Liver (tissue), 9 donors: ENCODE data around the gene LDLRAD4. TPM values are rescaled to one million over a fixed set of nuclear protein-coding genes. Genes with fewer than 3 reads are reported as not detected.

Experiments
- DNase-seq: peaks from one replicate; pipeline ENCODE4 v3.0.0-alpha.2; 2017; ENCODE audit warnings: low spot score
- H3K27ac ChIP-seq, 2 donors: one replicate each; pipeline ENCODE4 v1.7.0; 2013; ENCODE audit warnings: inconsistent platforms in 2 of 2, low read length in 2 of 2, control low read depth in 1 of 2, low read depth in 1 of 2, mild to moderate bottlenecking in 1 of 2
- H3K27me3 ChIP-seq, 4 donors: one replicate each; pipeline versions ENCODE4 v1.6.1 to v1.7.0; 2013; ENCODE audit warnings: low read length in 3 of 4, inconsistent platforms in 1 of 4, mild to moderate bottlenecking in 1 of 4, moderate library complexity in 1 of 4; ENCODE audit not compliant: control insufficient read depth in 4 of 4, insufficient read depth in 4 of 4
- H3K36me3 ChIP-seq, 4 donors: one replicate each; pipeline versions ENCODE4 v1.6.1 to v1.7.0; 2013; ENCODE audit warnings: low read length in 3 of 4, mild to moderate bottlenecking in 3 of 4, low read depth in 1 of 4, moderate library complexity in 1 of 4; ENCODE audit not compliant: control insufficient read depth in 4 of 4, insufficient read depth in 3 of 4
- H3K4me1 ChIP-seq, 4 donors: one replicate each; pipeline versions ENCODE4 v1.6.1 to v1.7.0; 2013; ENCODE audit warnings: low read length in 3 of 4, mild to moderate bottlenecking in 3 of 4, moderate library complexity in 1 of 4; ENCODE audit not compliant: control insufficient read depth in 4 of 4, insufficient read depth in 4 of 4
- H3K4me3 ChIP-seq, 3 donors: one replicate each; pipeline versions ENCODE4 v1.6.1 to v1.7.0; 2013; ENCODE audit warnings: low read length in 3 of 3, control low read depth in 1 of 3, low read depth in 1 of 3, mild to moderate bottlenecking in 1 of 3
- H3K9ac ChIP-seq, 2 donors: one replicate each; pipeline ENCODE4 v1.7.0; 2013; ENCODE audit warnings: low read length in 2 of 2, mild to moderate bottlenecking in 2 of 2, moderate library complexity in 2 of 2, control low read depth in 1 of 2, low read depth in 1 of 2
- H3K9me3 ChIP-seq, 4 donors: one replicate each; pipeline versions ENCODE4 v1.6.1 to v1.7.0; 2013; ENCODE audit warnings: low read length in 3 of 4; ENCODE audit not compliant: control insufficient read depth in 4 of 4
- EGR1 ChIP-seq, 2 donors: IDR thresholded peaks; 2 replicates each; pipeline ENCODE4 v1.6.1; 2016 to 2018; ENCODE audit warnings: antibody characterized with exemption in 2 of 2, low read depth in 2 of 2
- FOXA1 ChIP-seq: IDR thresholded peaks from 2 replicates; pipeline ENCODE4 v1.6.1; 2016; ENCODE audit warnings: antibody characterized with exemption
- FOXA2 ChIP-seq: IDR thresholded peaks from 2 replicates; pipeline ENCODE4 v1.6.1; 2016; ENCODE audit warnings: antibody characterized with exemption
- GABPA ChIP-seq, 2 donors: IDR thresholded peaks in 1 of 2; conservative IDR thresholded peaks in 1 of 2; 2 replicates each; pipeline ENCODE4 v1.6.1; 2016; ENCODE audit warnings: antibody characterized with exemption in 2 of 2, mild to moderate bottlenecking in 1 of 2, moderate library complexity in 1 of 2
- HNF4A ChIP-seq, 2 donors: conservative IDR thresholded peaks; 2 replicates each; pipeline ENCODE4 v1.6.1; 2016; ENCODE audit warnings: antibody characterized with exemption in 2 of 2, mild to moderate bottlenecking in 2 of 2
- HNF4G ChIP-seq: IDR thresholded peaks from 2 replicates; pipeline ENCODE4 v1.6.1; 2016; ENCODE audit warnings: antibody characterized with exemption
- JUND ChIP-seq, 2 donors: IDR thresholded peaks; 2 replicates each; pipeline ENCODE4 v1.6.1; 2016; ENCODE audit warnings: antibody characterized with exemption in 2 of 2
- NR2F2 ChIP-seq: IDR thresholded peaks from 2 replicates; pipeline ENCODE4 v1.6.1; 2016; ENCODE audit warnings: antibody characterized with exemption
- RAD21 ChIP-seq, 2 donors: IDR thresholded peaks; 2 replicates each; pipeline ENCODE4 v1.6.1; 2016; ENCODE audit warnings: antibody characterized with exemption in 2 of 2, mild to moderate bottlenecking in 2 of 2
- RXRA ChIP-seq, 2 donors: IDR thresholded peaks; 2 replicates each; pipeline ENCODE4 v1.6.1; 2017 to 2018; ENCODE audit warnings: antibody characterized with exemption in 2 of 2, mild to moderate bottlenecking in 1 of 2
- SP1 ChIP-seq: IDR thresholded peaks from 2 replicates; pipeline ENCODE4 v1.6.1; 2018; ENCODE audit warnings: antibody characterized with exemption, mild to moderate bottlenecking
- TAF1 ChIP-seq: conservative IDR thresholded peaks from 2 replicates; pipeline ENCODE4 v1.6.1; 2016; ENCODE audit warnings: antibody characterized with exemption, mild to moderate bottlenecking
- YY1 ChIP-seq: IDR thresholded peaks from 2 replicates; pipeline ENCODE4 v1.6.1; 2016; ENCODE audit warnings: antibody characterized with exemption, mild to moderate bottlenecking
- WGBS: extraction: QIAGEN DNeasy Blood & Tissue Kit; methylation state at CpG from one replicate; pipeline ENCODE4 v1.1.7; 2013; 5-methylcytosine and 5-hydroxymethylcytosine counted together
- polyA plus RNA-seq, 2 donors: library from polyadenylated mRNA; stranded (reverse) in 1 of 2; unstranded in 1 of 2; fragments of 200-250 nt in 1 of 2; fragments of >200 nt in 1 of 2; fragmentation: Nextera tagmentation in 1 of 2; extraction: Ambion mirVana in 1 of 2; gene quantifications; one replicate each; pipeline versions ENCODE4 v1.2.1 to v1.2.3, GENCODE V29; 2013 to 2015
- total RNA-seq, 2 donors: library from RNA; depleted of rRNA; stranded (reverse); fragments of >200 nt; gene quantifications; one replicate each; pipeline ENCODE4 v1.2.3, GENCODE V29; 2014
- TF ChIP-seq, protein P1 (sequence below): IDR thresholded peaks from 2 replicates; pipeline ENCODE4 v1.6.1; 2016; ENCODE audit warnings: antibody characterized with exemption
- TF ChIP-seq, protein P2 (sequence below): IDR thresholded peaks from 2 replicates; pipeline ENCODE4 v1.6.1; 2016; ENCODE audit warnings: antibody characterized with exemption
- TF ChIP-seq, protein P3 (sequence below): IDR thresholded peaks from 2 replicates; pipeline ENCODE4 v1.6.1; 2016; ENCODE audit warnings: antibody characterized with exemption
- TF ChIP-seq, protein P4 (sequence below): IDR thresholded peaks from 2 replicates; pipeline ENCODE4 v1.6.1; 2016; ENCODE audit warnings: antibody characterized with exemption, mild to moderate bottlenecking
- TF ChIP-seq, protein P5 (sequence below): fragments of 150-350 bp; IDR thresholded peaks from 2 replicates; pipeline ENCODE4 v1.5.1; 2017; ENCODE audit warnings: improper control_type of control experiment, low read depth, low read length; ENCODE audit not compliant: missing input control
- donor health status: healthy.
- donor health status: healthy.
- donor health status: healthy.
- donor health status: healthy.
- donor health status: healthy.

LDLRAD4 gene
- total and polyA plus RNA-seq, 4 donors: 4.8 to 41.7 (median 12.7) TPM

DNA sequence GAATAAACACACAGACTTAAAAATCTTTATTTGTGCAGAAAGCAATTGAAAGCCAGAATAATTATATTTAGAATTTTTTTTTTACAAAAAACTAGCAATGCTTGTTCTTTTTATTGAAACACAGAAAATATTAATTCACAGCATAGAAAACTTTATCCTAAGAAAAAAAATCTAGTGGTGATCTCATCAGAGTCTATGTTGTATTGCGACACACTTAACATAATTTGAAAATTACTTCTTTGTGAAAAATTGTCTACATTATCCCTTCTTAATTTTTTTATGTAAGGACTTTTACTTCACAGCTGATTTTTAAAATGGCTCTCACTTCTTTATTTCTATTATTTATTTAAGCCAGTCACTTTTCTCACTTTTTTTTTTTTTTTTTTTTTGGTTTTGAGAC lies 103.4 kb downstream of the LDLRAD4 start:
- H3K4me3 ChIP-seq: no peak overlapping the region
- H3K4me1 ChIP-seq: peaks cover 0 to 8% (median 0%) of the 10 kb centered on the region in 4 donors
- WGBS: 98% methylated on average over 1 of the region's 1 CpG
- no peak overlapping the region for H3K9ac ChIP-seq
- no peaks in the 10 kb centered on the region for H3K27me3 ChIP-seq
- H3K9me3 ChIP-seq: no peaks in the 10 kb centered on the region
- no peak for DNase-seq
- H3K36me3 ChIP-seq: no peaks in the 10 kb centered on the region
- H3K27ac ChIP-seq: no peak overlapping the region
- TF ChIP-seq, protein P1, sequence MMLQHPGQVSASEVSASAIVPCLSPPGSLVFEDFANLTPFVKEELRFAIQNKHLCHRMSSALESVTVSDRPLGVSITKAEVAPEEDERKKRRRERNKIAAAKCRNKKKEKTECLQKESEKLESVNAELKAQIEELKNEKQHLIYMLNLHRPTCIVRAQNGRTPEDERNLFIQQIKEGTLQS: no peak
- TF ChIP-seq HNF4G: no peak
- TF ChIP-seq, protein P2, sequence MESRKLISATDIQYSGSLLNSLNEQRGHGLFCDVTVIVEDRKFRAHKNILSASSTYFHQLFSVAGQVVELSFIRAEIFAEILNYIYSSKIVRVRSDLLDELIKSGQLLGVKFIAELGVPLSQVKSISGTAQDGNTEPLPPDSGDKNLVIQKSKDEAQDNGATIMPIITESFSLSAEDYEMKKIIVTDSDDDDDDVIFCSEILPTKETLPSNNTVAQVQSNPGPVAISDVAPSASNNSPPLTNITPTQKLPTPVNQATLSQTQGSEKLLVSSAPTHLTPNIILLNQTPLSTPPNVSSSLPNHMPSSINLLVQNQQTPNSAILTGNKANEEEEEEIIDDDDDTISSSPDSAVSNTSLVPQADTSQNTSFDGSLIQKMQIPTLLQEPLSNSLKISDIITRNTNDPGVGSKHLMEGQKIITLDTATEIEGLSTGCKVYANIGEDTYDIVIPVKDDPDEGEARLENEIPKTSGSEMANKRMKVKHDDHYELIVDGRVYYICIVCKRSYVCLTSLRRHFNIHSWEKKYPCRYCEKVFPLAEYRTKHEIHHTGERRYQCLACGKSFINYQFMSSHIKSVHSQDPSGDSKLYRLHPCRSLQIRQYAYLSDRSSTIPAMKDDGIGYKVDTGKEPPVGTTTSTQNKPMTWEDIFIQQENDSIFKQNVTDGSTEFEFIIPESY: no peak
- no peak for TF ChIP-seq FOXA1
- no peak for TF ChIP-seq HNF4A (conservative IDR thresholded peaks at IDR 0.05)
- TF ChIP-seq RAD21 (IDR thresholded peaks at IDR 0.05): no peak

DNA sequence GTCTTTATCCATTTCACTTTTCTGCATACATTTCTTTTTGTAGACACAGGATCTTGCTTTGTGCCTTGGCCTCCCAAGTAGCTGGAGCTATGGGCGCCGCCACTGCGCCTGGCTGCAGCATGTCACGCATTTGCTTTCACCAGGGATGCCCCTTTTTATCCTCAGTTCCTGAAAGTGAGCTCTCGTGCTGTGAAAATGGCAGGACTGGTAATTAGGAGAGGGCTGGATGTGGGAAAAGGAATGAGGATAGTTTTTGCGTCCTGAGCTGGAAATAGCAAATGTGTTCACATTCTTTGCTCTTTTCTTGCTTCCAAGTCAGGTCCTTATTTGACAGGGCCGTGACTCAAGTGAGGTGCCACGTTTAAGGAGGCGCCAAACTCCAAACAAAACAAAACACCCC lies 104.6 kb downstream of the LDLRAD4 start:
- H3K9ac ChIP-seq: no peak overlapping the region
- TF ChIP-seq JUND (IDR thresholded peaks at IDR 0.05) (no peak), TAF1 (no peak), HNF4G (no peak), RXRA (IDR thresholded peaks at IDR 0.05) (no peak), NR2F2 (no peak)
- TF ChIP-seq, protein P3, sequence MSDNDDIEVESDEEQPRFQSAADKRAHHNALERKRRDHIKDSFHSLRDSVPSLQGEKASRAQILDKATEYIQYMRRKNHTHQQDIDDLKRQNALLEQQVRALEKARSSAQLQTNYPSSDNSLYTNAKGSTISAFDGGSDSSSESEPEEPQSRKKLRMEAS: no peak
- no peaks in the 10 kb centered on the region for H3K36me3 ChIP-seq
- no peak overlapping the region for H3K27ac ChIP-seq
- WGBS: 97% methylated on average over 9 of the region's 9 CpGs
- no peaks in the 10 kb centered on the region for H3K27me3 ChIP-seq
- H3K4me1 ChIP-seq: peaks cover 0 to 8% (median 0%) of the 10 kb centered on the region in 4 donors
- no peak for DNase-seq
- H3K9me3 ChIP-seq: no peaks in the 10 kb centered on the region
- H3K4me3 ChIP-seq: no peak overlapping the region

DNA sequence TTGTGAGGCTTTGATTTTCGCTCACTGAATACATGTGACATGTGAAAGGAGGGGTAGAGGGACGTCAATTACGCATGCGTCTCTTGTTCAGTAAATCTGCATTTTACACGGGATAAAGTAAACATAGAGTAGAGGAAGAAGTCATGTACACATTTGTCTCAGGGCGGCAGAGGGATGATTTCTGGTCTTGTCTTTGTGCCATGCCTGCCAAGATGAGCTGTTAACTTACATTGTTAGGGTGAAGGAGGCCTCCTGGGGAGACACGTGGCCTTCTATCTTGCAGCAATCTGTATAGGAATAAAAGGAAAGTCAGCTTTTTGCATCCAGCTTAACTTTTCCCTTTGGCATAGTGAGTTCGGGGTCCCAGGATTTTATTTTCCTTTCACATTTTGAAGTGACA lies 106.3 kb downstream of the LDLRAD4 start:
- Histone ChIP-seq H3K4me3 (no peak overlapping the region), H3K9me3 (no peaks in the 10 kb centered on the region), H3K4me1 (peaks cover 0 to 1% (median 0%) of the 10 kb centered on the region in 4 donors), H3K9ac (no peak overlapping the region), H3K36me3 (no peaks in the 10 kb centered on the region), H3K27me3 (no peaks in the 10 kb centered on the region), H3K27ac (no peak overlapping the region)
- WGBS: 91% methylated on average over 8 of the region's 8 CpGs
- DNase-seq: no peak
- TF ChIP-seq YY1: no peak
- no peak for TF ChIP-seq JUND (IDR thresholded peaks at IDR 0.05)
- TF ChIP-seq, protein P2: no peak
- TF ChIP-seq HNF4G: no peak
- TF ChIP-seq, protein P1: no peak
- TF ChIP-seq, protein P4, sequence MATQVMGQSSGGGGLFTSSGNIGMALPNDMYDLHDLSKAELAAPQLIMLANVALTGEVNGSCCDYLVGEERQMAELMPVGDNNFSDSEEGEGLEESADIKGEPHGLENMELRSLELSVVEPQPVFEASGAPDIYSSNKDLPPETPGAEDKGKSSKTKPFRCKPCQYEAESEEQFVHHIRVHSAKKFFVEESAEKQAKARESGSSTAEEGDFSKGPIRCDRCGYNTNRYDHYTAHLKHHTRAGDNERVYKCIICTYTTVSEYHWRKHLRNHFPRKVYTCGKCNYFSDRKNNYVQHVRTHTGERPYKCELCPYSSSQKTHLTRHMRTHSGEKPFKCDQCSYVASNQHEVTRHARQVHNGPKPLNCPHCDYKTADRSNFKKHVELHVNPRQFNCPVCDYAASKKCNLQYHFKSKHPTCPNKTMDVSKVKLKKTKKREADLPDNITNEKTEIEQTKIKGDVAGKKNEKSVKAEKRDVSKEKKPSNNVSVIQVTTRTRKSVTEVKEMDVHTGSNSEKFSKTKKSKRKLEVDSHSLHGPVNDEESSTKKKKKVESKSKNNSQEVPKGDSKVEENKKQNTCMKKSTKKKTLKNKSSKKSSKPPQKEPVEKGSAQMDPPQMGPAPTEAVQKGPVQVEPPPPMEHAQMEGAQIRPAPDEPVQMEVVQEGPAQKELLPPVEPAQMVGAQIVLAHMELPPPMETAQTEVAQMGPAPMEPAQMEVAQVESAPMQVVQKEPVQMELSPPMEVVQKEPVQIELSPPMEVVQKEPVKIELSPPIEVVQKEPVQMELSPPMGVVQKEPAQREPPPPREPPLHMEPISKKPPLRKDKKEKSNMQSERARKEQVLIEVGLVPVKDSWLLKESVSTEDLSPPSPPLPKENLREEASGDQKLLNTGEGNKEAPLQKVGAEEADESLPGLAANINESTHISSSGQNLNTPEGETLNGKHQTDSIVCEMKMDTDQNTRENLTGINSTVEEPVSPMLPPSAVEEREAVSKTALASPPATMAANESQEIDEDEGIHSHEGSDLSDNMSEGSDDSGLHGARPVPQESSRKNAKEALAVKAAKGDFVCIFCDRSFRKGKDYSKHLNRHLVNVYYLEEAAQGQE: no peak
- no peak for TF ChIP-seq GABPA (IDR thresholded peaks at IDR 0.05 in 1 of 2, conservative IDR thresholded peaks at IDR 0.05 in 1 of 2)
- no peak for TF ChIP-seq FOXA1
- no peak for TF ChIP-seq EGR1 (IDR thresholded peaks at IDR 0.05; ENCODE audit: low read depth in 2 of 2)
- TF ChIP-seq, protein P5, sequence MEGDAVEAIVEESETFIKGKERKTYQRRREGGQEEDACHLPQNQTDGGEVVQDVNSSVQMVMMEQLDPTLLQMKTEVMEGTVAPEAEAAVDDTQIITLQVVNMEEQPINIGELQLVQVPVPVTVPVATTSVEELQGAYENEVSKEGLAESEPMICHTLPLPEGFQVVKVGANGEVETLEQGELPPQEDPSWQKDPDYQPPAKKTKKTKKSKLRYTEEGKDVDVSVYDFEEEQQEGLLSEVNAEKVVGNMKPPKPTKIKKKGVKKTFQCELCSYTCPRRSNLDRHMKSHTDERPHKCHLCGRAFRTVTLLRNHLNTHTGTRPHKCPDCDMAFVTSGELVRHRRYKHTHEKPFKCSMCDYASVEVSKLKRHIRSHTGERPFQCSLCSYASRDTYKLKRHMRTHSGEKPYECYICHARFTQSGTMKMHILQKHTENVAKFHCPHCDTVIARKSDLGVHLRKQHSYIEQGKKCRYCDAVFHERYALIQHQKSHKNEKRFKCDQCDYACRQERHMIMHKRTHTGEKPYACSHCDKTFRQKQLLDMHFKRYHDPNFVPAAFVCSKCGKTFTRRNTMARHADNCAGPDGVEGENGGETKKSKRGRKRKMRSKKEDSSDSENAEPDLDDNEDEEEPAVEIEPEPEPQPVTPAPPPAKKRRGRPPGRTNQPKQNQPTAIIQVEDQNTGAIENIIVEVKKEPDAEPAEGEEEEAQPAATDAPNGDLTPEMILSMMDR: no peak
- TF ChIP-seq RXRA (IDR thresholded peaks at IDR 0.05): no peak
- TF ChIP-seq TAF1: no peak
- no peak for TF ChIP-seq FOXA2
- no peak for TF ChIP-seq HNF4A (conservative IDR thresholded peaks at IDR 0.05)
- no peak for TF ChIP-seq SP1
- no peak for TF ChIP-seq RAD21 (IDR thresholded peaks at IDR 0.05)
- no peak for TF ChIP-seq NR2F2
